ENCODE results near the gene PTGR2. TPM values are rescaled to one million over a fixed set of nuclear protein-coding genes. Genes with fewer than 3 reads are reported as not detected.

Gene PTGR2
- 9.1 TPM for polyA plus RNA-seq (2013)

DNA sequence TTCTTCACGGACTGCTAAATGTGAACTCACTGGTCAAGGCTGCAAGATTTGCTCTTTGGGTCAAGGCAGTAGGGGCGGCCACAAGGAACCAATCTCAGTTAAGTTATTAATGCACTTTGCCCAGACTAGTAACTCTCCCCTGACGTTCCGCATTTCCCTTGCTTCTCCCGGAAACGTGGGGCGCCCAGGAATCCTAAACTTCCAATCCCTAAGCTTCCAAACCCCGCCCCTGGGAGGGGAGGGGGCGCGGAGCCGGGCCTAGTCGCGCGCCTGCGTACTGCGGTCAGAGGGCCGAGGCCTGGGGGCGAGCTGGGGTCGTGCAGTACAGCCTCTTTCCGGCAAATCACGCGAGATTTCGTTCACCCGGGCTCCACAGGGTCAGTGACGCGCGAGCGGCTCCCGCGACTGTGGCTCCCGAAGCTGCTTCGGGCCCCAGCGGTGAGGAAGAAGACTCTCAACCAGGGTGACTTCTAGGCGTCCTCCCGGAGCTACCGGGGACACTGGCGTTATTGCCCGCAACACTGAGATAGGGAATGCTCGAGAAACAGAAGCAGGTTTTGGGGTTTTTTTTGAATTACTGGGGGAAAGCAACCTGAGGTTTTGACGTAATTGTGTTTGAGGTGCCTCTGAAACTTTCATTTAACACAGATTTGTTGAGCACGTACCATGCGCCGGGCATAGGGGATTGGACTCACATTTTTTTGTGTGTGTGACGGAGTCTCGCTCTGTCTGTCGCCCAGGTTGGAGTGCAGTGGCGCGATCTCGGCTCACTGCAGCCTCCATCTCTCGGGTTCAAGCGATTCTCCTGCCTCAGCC, at the start of gene PTGR2:
TSS of gene PTGR2 (plus strand) at position 265 of the 816 bp plus-strand sequence. CDS start 7,032 bp downstream, outside the sequence.
- CTCF ChIA-PET: interaction anchor here (1.1 to 2.6 kb wide), 9 partner anchors 12 to 141 kb away, joined by 3 to 9 read pairs (median 4); no protein-coding TSS in a partner anchor
- Histone ChIP-seq H3K9me3 (ENCODE audit: control extremely low read depth in 1 of 5, control insufficient read depth in 4 of 5, insufficient read depth in 2 of 5, low read depth in 1 of 5, low read length in 4 of 5) (no peaks in the 10 kb centered on the region), H3K36me3 (ENCODE audit: control insufficient read depth in 4 of 4, insufficient read depth in 4 of 4, low read length in 3 of 4) (no peaks in the 10 kb centered on the region), H3K4me1 (ENCODE audit: control extremely low read depth in 1 of 4, control insufficient read depth in 4 of 4, insufficient read depth in 4 of 4, low read length in 3 of 4) (peaks cover 2 to 21% (median 16%) of the 10 kb centered on the region in 4 experiments), H3K27me3 (replicated peaks in 2 of 5; ENCODE audit: control insufficient read depth in 4 of 5, insufficient read depth in 5 of 5, low read length in 4 of 5) (no peaks in the 10 kb centered on the region), H3K4me3 (ENCODE audit: control insufficient read depth in 1 of 7, extremely low read depth in 1 of 7, insufficient read depth in 4 of 7, low read depth in 2 of 7, low read length in 6 of 7) (peak within 1 kb of the TSS; percentile 53 to 96 (median 81)), H3K27ac (ENCODE audit: insufficient read depth in 1 of 2, low read depth in 1 of 2, low read length in 2 of 2, poor library complexity in 1 of 2, severe bottlenecking in 2 of 2) (peak within 1 kb of the TSS; percentile 67 to 89)
- DNase-seq: peak; percentile 97 to 98 (median 98)
- WGBS (ENCODE audit: insufficient coverage): 2% methylated on average over 39 of the region's 51 CpGs
- POLR2A ChIA-PET: interaction anchor here (0.7 to 1.3 kb wide), 3 partner anchors 8 to 120 kb away, joined by 3 to 6 read pairs (median 5); no protein-coding TSS in a partner anchor

DNA sequence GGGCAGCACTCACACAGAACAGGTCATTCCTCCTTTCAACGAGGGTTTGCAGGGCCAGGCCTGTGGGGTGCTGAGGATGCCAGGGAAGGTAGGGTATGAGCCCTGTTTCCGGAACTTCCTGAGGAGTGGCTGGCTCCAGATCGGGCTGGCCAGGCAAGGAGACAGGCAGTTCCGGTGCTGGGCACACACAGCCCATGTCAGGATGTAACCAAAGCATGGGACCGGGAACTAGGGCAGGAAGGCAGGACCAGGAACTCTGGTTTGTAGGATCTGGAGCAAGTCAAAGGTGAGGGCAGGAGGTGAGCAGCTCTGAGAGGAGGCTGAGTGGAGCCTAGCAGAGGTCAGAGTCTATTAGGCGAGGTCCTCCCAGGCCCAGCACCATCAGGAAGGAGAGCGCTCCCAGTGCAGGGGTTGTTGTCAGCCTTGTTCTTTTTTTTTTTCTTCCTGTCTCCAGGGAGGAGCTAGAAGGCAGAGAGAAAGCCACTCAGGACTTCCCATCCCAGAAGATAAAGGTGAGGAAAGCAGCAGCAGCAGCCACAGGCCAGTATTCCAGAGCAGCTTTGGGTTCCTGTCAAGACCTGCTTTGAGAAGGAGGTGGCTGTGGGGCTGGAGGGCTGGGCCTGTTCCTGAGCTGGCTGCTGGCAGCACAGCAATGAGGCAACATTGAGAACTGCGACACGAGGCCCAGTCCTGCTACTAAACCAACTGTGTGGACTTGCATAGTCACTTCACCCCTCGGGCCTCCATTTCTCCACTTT, 49.0 kb upstream of the PTGR2 start:
- DNase-seq: peak in 1 of 3 donors; percentile 30
- H3K27me3 ChIP-seq (replicated peaks in 2 of 5; ENCODE audit: control insufficient read depth in 4 of 5, insufficient read depth in 5 of 5, low read length in 4 of 5): no peaks in the 10 kb centered on the region
- ChIA-PET CTCF (interaction anchor here (0.6 to 1.2 kb wide), 3 partner anchors 10 to 507 kb away, joined by 3 to 4 read pairs (median 3); no protein-coding TSS in a partner anchor), POLR2A (no interaction called here)
- no peak overlapping the region for H3K27ac ChIP-seq (ENCODE audit: insufficient read depth in 1 of 2, low read depth in 1 of 2, low read length in 2 of 2, poor library complexity in 1 of 2, severe bottlenecking in 2 of 2)
- WGBS (ENCODE audit: insufficient coverage): 93% methylated on average over 8 of the region's 10 CpGs
- no peak overlapping the region for H3K4me3 ChIP-seq (ENCODE audit: control insufficient read depth in 1 of 7, extremely low read depth in 1 of 7, insufficient read depth in 4 of 7, low read depth in 2 of 7, low read length in 6 of 7)
- peaks cover 0 to 4% (median 0%) of the 10 kb centered on the region in 4 experiments for H3K36me3 ChIP-seq (ENCODE audit: control insufficient read depth in 4 of 4, insufficient read depth in 4 of 4, low read length in 3 of 4)
- no peaks in the 10 kb centered on the region for H3K9me3 ChIP-seq (ENCODE audit: control extremely low read depth in 1 of 5, control insufficient read depth in 4 of 5, insufficient read depth in 2 of 5, low read depth in 1 of 5, low read length in 4 of 5)
- H3K4me1 ChIP-seq (ENCODE audit: control extremely low read depth in 1 of 4, control insufficient read depth in 4 of 4, insufficient read depth in 4 of 4, low read length in 3 of 4): no peaks in the 10 kb centered on the region

DNA sequence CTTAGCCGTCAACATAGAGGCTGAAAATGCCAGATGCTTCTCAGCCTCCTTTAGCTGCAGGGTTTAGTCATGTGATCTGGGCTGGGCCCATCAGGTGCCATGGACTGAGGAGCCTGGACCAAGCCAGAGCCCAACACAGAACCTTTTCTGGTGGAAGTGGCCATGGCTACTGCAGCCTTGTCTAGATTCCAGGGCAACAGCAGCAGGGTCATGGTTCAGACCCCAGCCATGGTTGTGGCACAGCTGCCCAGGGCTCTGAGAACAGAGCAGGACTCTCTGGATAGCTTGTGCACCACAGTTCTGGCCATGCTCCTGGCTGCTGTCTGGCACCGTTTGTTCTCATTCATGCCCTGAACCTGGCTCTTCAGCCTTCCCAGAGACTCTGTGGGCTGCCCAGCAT, 47.0 kb upstream of the PTGR2 start:
- Histone ChIP-seq H3K27me3 (replicated peaks in 2 of 5; ENCODE audit: control insufficient read depth in 4 of 5, insufficient read depth in 5 of 5, low read length in 4 of 5) (no peaks in the 10 kb centered on the region), H3K9me3 (ENCODE audit: control extremely low read depth in 1 of 5, control insufficient read depth in 4 of 5, insufficient read depth in 2 of 5, low read depth in 1 of 5, low read length in 4 of 5) (no peaks in the 10 kb centered on the region), H3K36me3 (ENCODE audit: control insufficient read depth in 4 of 4, insufficient read depth in 4 of 4, low read length in 3 of 4) (peaks cover 0 to 4% (median 0%) of the 10 kb centered on the region in 4 experiments), H3K27ac (ENCODE audit: insufficient read depth in 1 of 2, low read depth in 1 of 2, low read length in 2 of 2, poor library complexity in 1 of 2, severe bottlenecking in 2 of 2) (no peak overlapping the region), H3K4me1 (ENCODE audit: control extremely low read depth in 1 of 4, control insufficient read depth in 4 of 4, insufficient read depth in 4 of 4, low read length in 3 of 4) (no peaks in the 10 kb centered on the region), H3K4me3 (ENCODE audit: control insufficient read depth in 1 of 7, extremely low read depth in 1 of 7, insufficient read depth in 4 of 7, low read depth in 2 of 7, low read length in 6 of 7) (no peak overlapping the region)
- CTCF ChIA-PET: interaction anchor here (1.0 to 1.5 kb wide), 3 partner anchors 15 to 23 kb away, joined by 3 to 4 read pairs (median 3); no protein-coding TSS in a partner anchor
- DNase-seq: no peak
- 93% methylated on average over 2 of the region's 2 CpGs for WGBS (ENCODE audit: insufficient coverage)
- POLR2A ChIA-PET: no interaction called here

DNA sequence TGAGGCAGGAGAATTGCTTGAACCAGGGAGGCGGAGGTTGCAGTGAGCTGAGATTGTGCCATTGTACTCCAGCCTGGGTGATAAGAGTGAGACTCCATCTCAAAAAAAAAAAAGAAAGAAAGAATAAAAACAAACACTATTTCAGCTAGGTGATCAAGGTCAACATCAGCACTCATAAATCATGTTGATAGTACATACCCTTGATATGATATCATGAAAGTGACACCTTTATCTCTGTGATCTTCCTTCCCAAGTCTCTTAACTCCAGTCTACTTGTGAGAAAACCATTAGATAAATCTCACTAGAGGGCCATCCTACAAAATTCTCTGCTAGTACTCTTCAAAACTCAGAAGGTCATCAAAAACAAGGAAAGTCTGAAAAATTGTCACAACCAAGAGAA, 44.2 kb upstream of the PTGR2 start:
- WGBS (ENCODE audit: insufficient coverage): 100% methylated on average over 1 of the region's 1 CpG
- POLR2A ChIA-PET: no interaction called here

DNA sequence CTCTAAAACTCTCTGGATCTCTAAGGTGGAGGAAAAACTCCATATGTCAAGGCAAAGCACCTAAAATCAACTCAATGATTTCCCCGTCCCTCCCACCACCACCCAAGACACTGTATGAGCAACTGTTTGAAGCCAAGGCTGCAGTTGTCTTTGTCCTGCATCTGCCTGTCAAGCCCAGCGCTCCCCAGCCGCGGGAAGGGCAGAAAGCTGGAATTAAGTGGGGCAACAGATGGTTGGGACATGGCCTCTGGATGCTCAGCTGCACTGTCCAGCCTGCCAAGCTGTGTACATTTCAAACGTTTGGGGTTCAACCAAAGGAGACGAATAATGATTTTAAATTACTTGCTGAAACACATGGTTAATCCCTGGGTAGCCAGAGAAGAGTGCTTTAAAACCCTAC, 42.2 kb upstream of the PTGR2 start:
- Histone ChIP-seq H3K36me3 (ENCODE audit: control insufficient read depth in 4 of 4, insufficient read depth in 4 of 4, low read length in 3 of 4) (no peaks in the 10 kb centered on the region), H3K27ac (ENCODE audit: insufficient read depth in 1 of 2, low read depth in 1 of 2, low read length in 2 of 2, poor library complexity in 1 of 2, severe bottlenecking in 2 of 2) (no peak overlapping the region), H3K4me1 (ENCODE audit: control extremely low read depth in 1 of 4, control insufficient read depth in 4 of 4, insufficient read depth in 4 of 4, low read length in 3 of 4) (peaks cover 0 to 10% (median 3%) of the 10 kb centered on the region in 4 experiments), H3K4me3 (ENCODE audit: control insufficient read depth in 1 of 7, extremely low read depth in 1 of 7, insufficient read depth in 4 of 7, low read depth in 2 of 7, low read length in 6 of 7) (no peak overlapping the region), H3K9me3 (ENCODE audit: control extremely low read depth in 1 of 5, control insufficient read depth in 4 of 5, insufficient read depth in 2 of 5, low read depth in 1 of 5, low read length in 4 of 5) (no peaks in the 10 kb centered on the region), H3K27me3 (replicated peaks in 2 of 5; ENCODE audit: control insufficient read depth in 4 of 5, insufficient read depth in 5 of 5, low read length in 4 of 5) (no peaks in the 10 kb centered on the region)
- no peak for DNase-seq
- WGBS (ENCODE audit: insufficient coverage): 100% methylated on average over 4 of the region's 6 CpGs
- ChIA-PET CTCF (interaction anchor here (0.8 to 1.4 kb wide), 7 partner anchors 11 to 89 kb away, joined by 3 to 4 read pairs (median 3); no protein-coding TSS in a partner anchor), POLR2A (no interaction called here)

More for the DNA sequence above, 44.2 kb upstream of the PTGR2 start:
- H3K27ac ChIP-seq (ENCODE audit: insufficient read depth in 1 of 2, low read depth in 1 of 2, low read length in 2 of 2, poor library complexity in 1 of 2, severe bottlenecking in 2 of 2): no peak overlapping the region
- no peak for DNase-seq
- CTCF ChIA-PET: no interaction called here
- H3K27me3 ChIP-seq (replicated peaks in 2 of 5; ENCODE audit: control insufficient read depth in 4 of 5, insufficient read depth in 5 of 5, low read length in 4 of 5): no peaks in the 10 kb centered on the region
- peaks cover 0 to 10% (median 3%) of the 10 kb centered on the region in 4 experiments for H3K4me1 ChIP-seq (ENCODE audit: control extremely low read depth in 1 of 4, control insufficient read depth in 4 of 4, insufficient read depth in 4 of 4, low read length in 3 of 4)
- H3K9me3 ChIP-seq (ENCODE audit: control extremely low read depth in 1 of 5, control insufficient read depth in 4 of 5, insufficient read depth in 2 of 5, low read depth in 1 of 5, low read length in 4 of 5): no peaks in the 10 kb centered on the region
- no peak overlapping the region for H3K4me3 ChIP-seq (ENCODE audit: control insufficient read depth in 1 of 7, extremely low read depth in 1 of 7, insufficient read depth in 4 of 7, low read depth in 2 of 7, low read length in 6 of 7)
- H3K36me3 ChIP-seq (ENCODE audit: control insufficient read depth in 4 of 4, insufficient read depth in 4 of 4, low read length in 3 of 4): peaks cover 0 to 3% (median 0%) of the 10 kb centered on the region in 4 experiments

DNA sequence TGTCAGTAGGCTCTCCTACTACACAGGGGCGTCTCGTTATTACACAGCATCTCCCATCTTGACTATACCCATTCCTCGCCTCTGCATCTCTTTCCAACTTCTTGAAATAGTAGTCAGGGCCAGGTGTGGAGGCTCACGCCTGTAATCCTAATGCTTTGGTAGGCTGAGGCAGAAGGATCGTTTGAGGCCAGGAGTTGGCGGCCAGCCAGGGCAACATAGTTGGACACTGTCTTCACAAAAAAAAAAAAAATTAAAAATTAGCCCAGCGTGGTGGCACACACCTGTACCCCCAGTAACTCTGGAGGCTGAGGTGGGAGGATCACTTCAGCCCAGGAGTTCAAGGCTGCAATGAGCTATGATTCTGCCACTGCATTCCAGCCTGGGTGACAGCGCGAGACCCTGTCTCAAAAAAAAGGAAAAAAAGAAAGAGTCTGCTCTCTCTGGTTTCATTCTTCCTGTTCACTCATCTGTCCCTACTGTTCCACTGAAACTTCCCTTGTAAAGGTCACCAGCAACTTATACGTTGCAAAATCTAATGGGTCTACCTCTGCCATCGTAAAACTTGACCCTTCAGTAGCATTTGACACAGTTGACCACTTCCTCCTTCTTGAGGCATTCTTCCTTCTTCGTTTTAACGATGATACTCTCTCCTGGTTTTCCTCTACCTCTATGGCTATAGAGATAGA, 41.0 kb upstream of the PTGR2 start:
- ChIA-PET POLR2A (interaction anchor here (0.7 kb wide), 1 partner anchor 13 kb away, joined by 3 read pairs; no protein-coding TSS in a partner anchor), CTCF (interaction anchor here (0.6 to 1.8 kb wide), 3 partner anchors 19 to 82 kb away, joined by 3 to 7 read pairs (median 5); no protein-coding TSS in a partner anchor)
- DNase-seq: no peak
- H3K4me1 ChIP-seq (ENCODE audit: control extremely low read depth in 1 of 4, control insufficient read depth in 4 of 4, insufficient read depth in 4 of 4, low read length in 3 of 4): peaks cover 0 to 10% (median 3%) of the 10 kb centered on the region in 4 experiments
- H3K27me3 ChIP-seq (replicated peaks in 2 of 5; ENCODE audit: control insufficient read depth in 4 of 5, insufficient read depth in 5 of 5, low read length in 4 of 5): no peaks in the 10 kb centered on the region
- H3K36me3 ChIP-seq (ENCODE audit: control insufficient read depth in 4 of 4, insufficient read depth in 4 of 4, low read length in 3 of 4): no peaks in the 10 kb centered on the region
- H3K4me3 ChIP-seq (ENCODE audit: control insufficient read depth in 1 of 7, extremely low read depth in 1 of 7, insufficient read depth in 4 of 7, low read depth in 2 of 7, low read length in 6 of 7): no peak overlapping the region
- WGBS (ENCODE audit: insufficient coverage): 61% methylated on average over 10 of the region's 13 CpGs
- H3K9me3 ChIP-seq (ENCODE audit: control extremely low read depth in 1 of 5, control insufficient read depth in 4 of 5, insufficient read depth in 2 of 5, low read depth in 1 of 5, low read length in 4 of 5): no peaks in the 10 kb centered on the region
- no peak overlapping the region for H3K27ac ChIP-seq (ENCODE audit: insufficient read depth in 1 of 2, low read depth in 1 of 2, low read length in 2 of 2, poor library complexity in 1 of 2, severe bottlenecking in 2 of 2)
